MCF 10A (cell line): ENCODE measurements around the gene SLPI. TPM values are rescaled to one million over a fixed set of nuclear protein-coding genes. Genes with fewer than 3 reads are reported as not detected.

Experiments
- BruUV-seq: library from RNA; stranded (reverse); fragments of 400-500 nt; replicated peaks from 2 replicates; lab custom pipeline; 2021; lab: Mats Ljungman, UMichigan
- CTCF ChIA-PET: fragments of 300-600 bp; sonication (Branson Sonifier 250); formaldehyde crosslinking; extraction: SDS; loops from one replicate; lab custom pipeline; 2021; ENCODE audit warnings: antibody characterized with exemption, inconsistent platforms; lab: Yijun Ruan, JAX
- POLR2A ChIA-PET: fragments of 300-600, 350-650 bp; sonication (Branson Sonifier 250); formaldehyde crosslinking; extraction: SDS; loops from one replicate; lab custom pipeline; 2020; ENCODE audit warnings: antibody characterized with exemption, inconsistent platforms; lab: Yijun Ruan, JAX
- DNase-seq: peaks from one replicate; pipeline ENCODE4 v3.0.0-alpha.2; 2018; ENCODE audit not compliant: unreplicated experiment
- H3K27ac Mint-ChIP-seq: one replicate; pipeline ENCODE4 v1.8.0; 2022; ENCODE audit warnings: mild to moderate bottlenecking, low read depth, mixed read lengths; ENCODE audit not compliant: unreplicated experiment
- H3K27me3 Mint-ChIP-seq: one replicate; pipeline ENCODE4 v1.8.0; 2022; ENCODE audit warnings: mixed read lengths; ENCODE audit not compliant: insufficient read depth, unreplicated experiment
- H3K36me3 Mint-ChIP-seq: one replicate; pipeline ENCODE4 v1.8.0; 2022; ENCODE audit warnings: mild to moderate bottlenecking, moderate library complexity, mixed read lengths; ENCODE audit not compliant: insufficient read depth, unreplicated experiment
- H3K4me1 Mint-ChIP-seq: one replicate; pipeline ENCODE4 v1.8.0; 2022; ENCODE audit warnings: mixed read lengths; ENCODE audit not compliant: insufficient read depth, unreplicated experiment
- H3K4me3 Mint-ChIP-seq: one replicate; pipeline ENCODE4 v1.8.0; 2022; ENCODE audit warnings: mild to moderate bottlenecking, moderate library complexity, mixed read lengths; ENCODE audit not compliant: unreplicated experiment
- H3K9me3 Mint-ChIP-seq: one replicate; pipeline ENCODE4 v1.8.0; 2022; ENCODE audit warnings: mixed read lengths; ENCODE audit not compliant: unreplicated experiment
- intact Hi-C: fragments of 100-400 bp; cut with micrococcal nuclease; formaldehyde crosslinking; loops from 2 replicates; pipeline ENCODE4 v1.14.1; 2022
- total RNA-seq: library from RNA; stranded (reverse); gene quantifications from 2 replicates; pipeline ENCODE4 v1.2.3, GENCODE V29; 2022
- TF ChIP-seq, protein P1 (sequence below): fragments of 200-600 bp; IDR thresholded peaks from one replicate; pipeline ENCODE4 v1.8.0; 2022; ENCODE audit warnings: antibody characterized with exemption, mild to moderate bottlenecking; ENCODE audit not compliant: unreplicated experiment

The SLPI gene
- total RNA-seq, 1 experiment from 2014 or later, result 273 TPM

DNA sequence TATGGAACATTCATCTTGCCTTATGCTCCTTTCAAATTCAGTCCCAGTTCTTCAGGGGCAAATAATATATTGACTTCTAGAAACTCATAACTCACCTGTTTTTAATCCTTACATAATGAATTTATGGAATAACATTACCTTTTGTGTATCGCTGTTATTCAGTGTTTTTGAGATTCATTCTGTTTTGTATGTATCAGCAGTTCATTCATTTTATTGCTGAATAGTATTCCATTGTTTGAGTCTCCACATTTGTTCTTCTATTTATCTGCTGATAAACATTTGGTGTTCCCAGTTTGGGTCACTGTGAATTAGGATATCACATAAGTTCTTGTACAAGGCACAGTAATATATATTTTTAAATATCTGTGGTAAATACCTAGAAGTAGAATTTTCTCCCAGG, 28.1 kb downstream of the SLPI start:
- H3K4me1 Mint-ChIP-seq, result no peaks in the 10 kb centered on the region
- no peak for DNase-seq
- H3K27me3 Mint-ChIP-seq, result peaks cover 58% of the 10 kb centered on the region
- H3K36me3 Mint-ChIP-seq, result no peaks in the 10 kb centered on the region
- intact Hi-C loops, result no loop called here
- H3K27ac Mint-ChIP-seq, result no peak overlapping the region
- CTCF ChIA-PET, result interaction anchor here (0.9 kb wide), 1 partner anchor 65 kb away, joined by 3 read pairs; no protein-coding TSS in a partner anchor
- H3K4me3 Mint-ChIP-seq, result no peak overlapping the region
- POLR2A ChIA-PET, result interaction anchor here (0.6 to 0.7 kb wide), 2 partner anchors 27 to 189 kb away, joined by 3 read pairs; no protein-coding TSS in a partner anchor
- no TSS peak for BruUV-seq
- H3K9me3 Mint-ChIP-seq, result peaks cover 11% of the 10 kb centered on the region
- TF ChIP-seq, protein P1, sequence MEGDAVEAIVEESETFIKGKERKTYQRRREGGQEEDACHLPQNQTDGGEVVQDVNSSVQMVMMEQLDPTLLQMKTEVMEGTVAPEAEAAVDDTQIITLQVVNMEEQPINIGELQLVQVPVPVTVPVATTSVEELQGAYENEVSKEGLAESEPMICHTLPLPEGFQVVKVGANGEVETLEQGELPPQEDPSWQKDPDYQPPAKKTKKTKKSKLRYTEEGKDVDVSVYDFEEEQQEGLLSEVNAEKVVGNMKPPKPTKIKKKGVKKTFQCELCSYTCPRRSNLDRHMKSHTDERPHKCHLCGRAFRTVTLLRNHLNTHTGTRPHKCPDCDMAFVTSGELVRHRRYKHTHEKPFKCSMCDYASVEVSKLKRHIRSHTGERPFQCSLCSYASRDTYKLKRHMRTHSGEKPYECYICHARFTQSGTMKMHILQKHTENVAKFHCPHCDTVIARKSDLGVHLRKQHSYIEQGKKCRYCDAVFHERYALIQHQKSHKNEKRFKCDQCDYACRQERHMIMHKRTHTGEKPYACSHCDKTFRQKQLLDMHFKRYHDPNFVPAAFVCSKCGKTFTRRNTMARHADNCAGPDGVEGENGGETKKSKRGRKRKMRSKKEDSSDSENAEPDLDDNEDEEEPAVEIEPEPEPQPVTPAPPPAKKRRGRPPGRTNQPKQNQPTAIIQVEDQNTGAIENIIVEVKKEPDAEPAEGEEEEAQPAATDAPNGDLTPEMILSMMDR, result no peak

DNA sequence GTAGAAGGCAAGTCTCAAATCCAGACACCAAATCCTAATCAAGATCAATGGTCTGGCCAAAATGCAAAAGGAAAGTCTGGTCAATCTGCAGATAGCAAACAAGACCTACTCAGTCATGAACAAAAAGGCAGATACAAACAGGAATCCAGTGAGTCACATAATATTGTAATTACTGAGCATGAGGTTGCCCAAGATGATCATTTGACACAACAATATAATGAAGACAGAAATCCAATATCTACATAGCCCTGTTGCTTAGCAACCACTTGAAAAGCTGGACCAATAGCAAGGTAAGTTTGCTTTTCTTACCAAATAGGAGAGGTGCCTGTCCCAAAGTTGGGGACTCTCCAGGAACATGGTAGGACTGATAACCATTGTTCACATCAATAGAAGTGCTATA, 31.2 kb downstream of the SLPI start:
- no peak for DNase-seq
- H3K27ac Mint-ChIP-seq, result no peak overlapping the region
- TF ChIP-seq, protein P1, result no peak
- H3K36me3 Mint-ChIP-seq, result no peaks in the 10 kb centered on the region
- intact Hi-C loops, result no loop called here
- H3K27me3 Mint-ChIP-seq, result peaks cover 63% of the 10 kb centered on the region
- POLR2A ChIA-PET, result interaction anchor here (0.7 kb wide), 1 partner anchor 205 kb away, joined by 3 read pairs; no protein-coding TSS in a partner anchor
- BruUV-seq, result no TSS peak
- H3K4me1 Mint-ChIP-seq, result no peaks in the 10 kb centered on the region
- CTCF ChIA-PET, result interaction anchor here (1.1 kb wide), 1 partner anchor 110 kb away, joined by 3 read pairs; no protein-coding TSS in a partner anchor
- H3K4me3 Mint-ChIP-seq, result no peak overlapping the region
- H3K9me3 Mint-ChIP-seq, result peaks cover 11% of the 10 kb centered on the region

DNA sequence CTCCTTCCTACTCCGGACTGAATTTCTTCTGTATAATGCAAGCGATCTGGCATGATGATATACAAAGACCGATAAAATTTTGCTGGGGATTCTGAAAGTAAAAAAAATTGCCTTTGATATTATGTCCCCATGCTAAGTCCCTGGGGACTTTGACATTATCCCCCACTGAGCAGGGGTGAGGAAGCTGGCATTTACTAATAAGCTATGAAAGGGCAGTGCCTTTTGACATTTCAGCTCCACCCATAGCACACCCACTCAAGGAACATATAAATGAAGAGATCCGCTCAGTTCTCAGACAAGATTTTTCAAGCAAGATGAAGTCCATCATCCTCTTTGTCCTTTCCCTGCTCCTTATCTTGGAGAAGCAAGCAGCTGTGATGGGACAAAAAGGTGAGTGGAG, 33.3 kb downstream of the SLPI start, which contains the start of gene SEMG2:
SEMG2 (plus strand) TSS at position 298 of the 400 bp plus-strand sequence; CDS start at position 315, 17 bp downstream.
- Mint-ChIP-seq H3K4me3 (no peak within 1 kb of the TSS), H3K27ac (no peak within 1 kb of the TSS), H3K9me3 (peaks cover 11% of the 10 kb centered on the region), H3K27me3 (peaks cover 59% of the 10 kb centered on the region), H3K36me3 (no peaks in the 10 kb centered on the region), H3K4me1 (no peaks in the 10 kb centered on the region)
- CTCF ChIA-PET, result interaction anchor here (0.8 to 1.5 kb wide), 2 partner anchors 70 to 73 kb away, joined by 3 to 6 read pairs; no protein-coding TSS in a partner anchor
- intact Hi-C loops, result no loop called here
- no peak for DNase-seq
- TF ChIP-seq, protein P1, result no peak
- POLR2A ChIA-PET, result interaction anchor here (0.8 to 1.4 kb wide), 2 partner anchors 15 to 33 kb away, joined by 4 to 5 read pairs; partner anchors contain the start of genes SEMG1 and SLPI
- no TSS peak for BruUV-seq

DNA sequence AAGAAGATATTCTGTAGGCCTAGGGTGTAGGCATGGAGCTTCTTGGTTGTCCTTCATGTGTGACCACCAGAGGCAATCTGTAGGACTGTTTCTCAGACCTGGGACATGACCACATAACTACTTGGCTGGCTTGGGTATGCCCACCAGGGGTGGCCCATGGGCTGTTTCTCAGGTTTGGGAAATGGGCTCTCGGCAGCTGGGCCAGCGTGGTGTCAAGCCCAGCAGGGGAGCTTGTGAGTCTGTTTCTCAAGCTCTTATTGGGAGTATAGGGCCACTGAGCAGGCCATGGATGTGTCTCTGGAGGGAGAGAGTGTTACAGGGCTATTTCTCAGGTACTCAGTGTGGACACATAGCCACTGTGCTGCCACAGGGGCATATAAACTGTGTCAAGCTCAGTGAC, 35.7 kb downstream of the SLPI start:
- TF ChIP-seq, protein P1, result no peak
- BruUV-seq, result no TSS peak
- intact Hi-C loops, result no loop called here
- Mint-ChIP-seq H3K27ac (no peak overlapping the region), H3K9me3 (peaks cover 11% of the 10 kb centered on the region), H3K4me1 (no peaks in the 10 kb centered on the region), H3K4me3 (no peak overlapping the region), H3K36me3 (no peaks in the 10 kb centered on the region), H3K27me3 (peaks cover 50% of the 10 kb centered on the region)
- CTCF ChIA-PET, result interaction anchor here (0.6 kb wide), 2 partner anchors 43 to 79 kb away, joined by 3 read pairs; no protein-coding TSS in a partner anchor
- POLR2A ChIA-PET, result no interaction called here
- no peak for DNase-seq
